Measurements from ENCODE around the gene SLC29A3. TPM values are rescaled to one million over a fixed set of nuclear protein-coding genes. Genes with fewer than 3 reads are reported as not detected.
A peak's percentile ranks its signal among the peaks of the same experiment; 100 is the strongest.

SLC29A3 gene
- total RNA-seq, 1 experiment from 2014 or later = 3.4 TPM

DNA sequence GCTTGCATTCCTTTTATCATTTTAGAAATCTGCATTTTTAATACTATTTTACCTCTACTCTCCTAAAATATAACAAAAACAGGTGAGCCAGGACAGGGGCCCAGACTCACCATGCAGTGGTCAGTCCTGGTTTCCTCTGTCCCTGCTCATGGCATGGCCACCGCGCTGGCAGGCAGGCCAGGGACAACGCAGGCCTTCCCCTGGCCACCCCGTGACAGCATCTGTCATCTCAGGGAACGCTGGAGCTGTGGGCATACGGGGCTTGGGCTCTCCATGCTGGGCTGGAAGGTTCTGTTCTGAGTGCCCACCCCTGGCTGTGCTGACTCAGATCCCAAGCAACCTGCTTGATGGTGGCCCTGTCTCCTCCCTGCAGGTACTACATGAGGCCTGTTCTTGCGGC lies 42.5 kb downstream of the SLC29A3 start:
- Histone ChIP-seq H3K9me2 (replicated peaks; ENCODE audit: insufficient read depth, low read length) (no peaks in the 10 kb centered on the region), H3K4me3 (ENCODE audit: low read length) (no peak overlapping the region), H3K79me2 (ENCODE audit: low read length) (no peaks in the 10 kb centered on the region), H3K27me3 (ENCODE audit: low read length) (no peaks in the 10 kb centered on the region), H3K27ac (ENCODE audit: low read length) (no peak overlapping the region), H3K36me3 (ENCODE audit: insufficient read depth, low read length) (0 out of 2 replicates have a peak, but pooled peaks cover 4% of the 10 kb centered on the region), H3K9ac (ENCODE audit: low read length) (no peak overlapping the region), H2AFZ (ENCODE audit: low read length) (no peak overlapping the region), H3K9me3 (ENCODE audit: low read length) (no peaks in the 10 kb centered on the region), H3K4me1 (ENCODE audit: low read length) (no peaks in the 10 kb centered on the region), H4K20me1 (ENCODE audit: insufficient read depth, low read depth, low read length) (no peaks in the 10 kb centered on the region), H3K4me2 (ENCODE audit: low read depth, low read length, poor library complexity, severe bottlenecking) (no peak overlapping the region)
- DNase-seq = no peak

DNA sequence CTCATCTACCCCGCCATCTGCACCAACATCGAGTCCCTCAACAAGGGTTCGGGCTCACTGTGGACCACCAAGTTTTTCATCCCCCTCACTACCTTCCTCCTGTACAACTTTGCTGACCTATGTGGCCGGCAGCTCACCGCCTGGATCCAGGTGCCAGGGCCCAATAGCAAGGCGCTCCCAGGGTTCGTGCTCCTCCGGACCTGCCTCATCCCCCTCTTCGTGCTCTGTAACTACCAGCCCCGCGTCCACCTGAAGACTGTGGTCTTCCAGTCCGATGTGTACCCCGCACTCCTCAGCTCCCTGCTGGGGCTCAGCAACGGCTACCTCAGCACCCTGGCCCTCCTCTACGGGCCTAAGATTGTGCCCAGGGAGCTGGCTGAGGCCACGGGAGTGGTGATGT lies 43.1 kb downstream of the SLC29A3 start:
- no peaks in the 10 kb centered on the region for H3K4me1 ChIP-seq (ENCODE audit: low read length)
- no peak overlapping the region for H3K9ac ChIP-seq (ENCODE audit: low read length)
- H3K4me2 ChIP-seq (ENCODE audit: low read depth, low read length, poor library complexity, severe bottlenecking) = no peak overlapping the region
- H3K27ac ChIP-seq (ENCODE audit: low read length) = no peak overlapping the region
- no peaks in the 10 kb centered on the region for H3K27me3 ChIP-seq (ENCODE audit: low read length)
- no peaks in the 10 kb centered on the region for H4K20me1 ChIP-seq (ENCODE audit: insufficient read depth, low read depth, low read length)
- H3K9me3 ChIP-seq (ENCODE audit: low read length) = no peaks in the 10 kb centered on the region
- no peaks in the 10 kb centered on the region for H3K9me2 ChIP-seq (replicated peaks; ENCODE audit: insufficient read depth, low read length)
- H3K79me2 ChIP-seq (ENCODE audit: low read length) = no peaks in the 10 kb centered on the region
- DNase-seq = no peak
- H2AFZ ChIP-seq (ENCODE audit: low read length) = no peak overlapping the region
- H3K4me3 ChIP-seq (ENCODE audit: low read length) = no peak overlapping the region
- 0 out of 2 replicates have a peak, but pooled peaks cover 4% of the 10 kb centered on the region for H3K36me3 ChIP-seq (ENCODE audit: insufficient read depth, low read length)

DNA sequence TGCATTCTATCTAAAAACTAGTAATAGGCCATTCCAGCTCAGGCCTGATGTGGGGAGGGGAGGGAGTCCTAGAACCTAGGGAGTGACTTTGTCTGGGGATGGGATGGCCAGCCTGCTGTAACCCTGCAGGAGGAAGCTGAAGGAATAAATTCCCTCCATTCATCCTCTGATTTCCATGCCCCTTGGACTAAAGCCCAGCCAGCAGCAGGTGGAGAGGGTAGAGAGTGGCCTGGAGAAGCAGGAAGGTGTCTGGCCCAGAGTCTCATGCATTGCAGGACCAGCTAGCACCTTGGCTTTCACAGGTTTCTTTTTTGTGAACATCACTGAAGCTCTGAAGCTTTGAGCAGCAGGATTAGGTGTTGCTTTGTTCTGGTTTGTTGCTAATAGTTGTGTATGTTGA lies 44.9 kb downstream of the SLC29A3 start:
- Histone ChIP-seq H3K9me3 (ENCODE audit: low read length) (no peaks in the 10 kb centered on the region), H3K4me2 (ENCODE audit: low read depth, low read length, poor library complexity, severe bottlenecking) (no peak overlapping the region), H2AFZ (ENCODE audit: low read length) (no peak overlapping the region), H4K20me1 (ENCODE audit: insufficient read depth, low read depth, low read length) (no peaks in the 10 kb centered on the region), H3K4me3 (ENCODE audit: low read length) (no peak overlapping the region), H3K4me1 (ENCODE audit: low read length) (peaks cover 4% of the 10 kb centered on the region), H3K9ac (ENCODE audit: low read length) (no peak overlapping the region), H3K27me3 (ENCODE audit: low read length) (no peaks in the 10 kb centered on the region), H3K79me2 (ENCODE audit: low read length) (no peaks in the 10 kb centered on the region), H3K36me3 (ENCODE audit: insufficient read depth, low read length) (0 out of 2 replicates have a peak, but pooled peaks cover 4% of the 10 kb centered on the region), H3K9me2 (replicated peaks; ENCODE audit: insufficient read depth, low read length) (no peaks in the 10 kb centered on the region), H3K27ac (ENCODE audit: low read length) (no peak overlapping the region)
- no peak for DNase-seq

DNA sequence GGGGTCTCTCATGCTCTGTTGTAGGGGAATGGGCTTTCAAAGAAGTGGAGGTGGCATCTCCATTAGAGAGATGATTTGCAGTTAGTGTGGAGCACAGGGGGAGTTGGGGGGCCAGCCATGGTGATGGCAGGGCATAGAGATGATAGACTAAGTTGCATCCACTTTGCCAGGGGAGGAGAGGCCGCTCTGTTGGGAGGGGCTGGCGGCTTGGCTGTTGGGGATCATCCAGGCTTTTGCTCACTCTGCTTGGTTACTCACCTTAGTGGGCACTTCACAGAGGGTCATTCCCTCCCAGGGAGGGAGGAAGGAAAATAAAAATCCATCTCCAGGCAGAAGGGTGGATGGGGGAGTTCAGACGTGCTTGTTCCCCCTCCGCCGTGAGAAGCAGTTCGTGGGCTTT lies 46.3 kb downstream of the SLC29A3 start:
- Histone ChIP-seq H3K27ac (ENCODE audit: low read length) (no peak overlapping the region), H3K4me2 (ENCODE audit: low read depth, low read length, poor library complexity, severe bottlenecking) (no peak overlapping the region)
- no peak for DNase-seq

DNA sequence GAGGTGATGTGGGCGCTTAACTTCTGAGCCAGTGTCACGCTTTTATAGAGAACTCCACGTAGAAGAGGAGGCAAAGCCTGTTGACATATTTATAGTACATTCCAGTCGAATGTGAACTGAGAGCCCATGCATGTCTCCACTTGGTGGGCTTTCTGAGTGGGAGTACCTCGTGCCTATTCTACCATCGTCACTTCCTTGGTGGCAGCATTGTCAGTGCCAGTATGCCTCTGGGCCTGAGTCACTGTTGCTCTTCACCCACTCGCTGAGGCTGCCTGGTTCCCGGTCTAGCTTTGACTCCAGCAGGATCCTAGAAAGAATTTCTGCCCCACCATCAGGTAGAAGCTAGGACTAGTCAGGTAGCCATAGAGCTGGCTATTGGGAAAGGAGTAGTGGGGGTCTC lies 47.6 kb downstream of the SLC29A3 start:
- Histone ChIP-seq H3K4me2 (ENCODE audit: low read depth, low read length, poor library complexity, severe bottlenecking) (no peak overlapping the region), H3K9me3 (ENCODE audit: low read length) (no peaks in the 10 kb centered on the region), H3K79me2 (ENCODE audit: low read length) (no peaks in the 10 kb centered on the region), H3K36me3 (ENCODE audit: insufficient read depth, low read length) (no peaks in the 10 kb centered on the region), H3K4me3 (ENCODE audit: low read length) (no peak overlapping the region), H3K4me1 (ENCODE audit: low read length) (peaks cover 8% of the 10 kb centered on the region), H3K27ac (ENCODE audit: low read length) (no peak overlapping the region), H4K20me1 (ENCODE audit: insufficient read depth, low read depth, low read length) (no peaks in the 10 kb centered on the region), H3K27me3 (ENCODE audit: low read length) (no peaks in the 10 kb centered on the region), H2AFZ (ENCODE audit: low read length) (no peak overlapping the region), H3K9me2 (replicated peaks; ENCODE audit: insufficient read depth, low read length) (no peaks in the 10 kb centered on the region), H3K9ac (ENCODE audit: low read length) (no peak overlapping the region)
- no peak for DNase-seq

More for the DNA sequence above, 46.3 kb downstream of the SLC29A3 start:
- no peak overlapping the region for H2AFZ ChIP-seq (ENCODE audit: low read length)
- no peak overlapping the region for H3K4me3 ChIP-seq (ENCODE audit: low read length)
- no peaks in the 10 kb centered on the region for H3K9me2 ChIP-seq (replicated peaks; ENCODE audit: insufficient read depth, low read length)
- no peaks in the 10 kb centered on the region for H3K79me2 ChIP-seq (ENCODE audit: low read length)
- no peaks in the 10 kb centered on the region for H4K20me1 ChIP-seq (ENCODE audit: insufficient read depth, low read depth, low read length)
- no peak overlapping the region for H3K9ac ChIP-seq (ENCODE audit: low read length)
- H3K9me3 ChIP-seq (ENCODE audit: low read length) = no peaks in the 10 kb centered on the region
- peaks cover 4% of the 10 kb centered on the region for H3K4me1 ChIP-seq (ENCODE audit: low read length)
- H3K27me3 ChIP-seq (ENCODE audit: low read length) = no peaks in the 10 kb centered on the region
- no peaks in the 10 kb centered on the region for H3K36me3 ChIP-seq (ENCODE audit: insufficient read depth, low read length)

DNA sequence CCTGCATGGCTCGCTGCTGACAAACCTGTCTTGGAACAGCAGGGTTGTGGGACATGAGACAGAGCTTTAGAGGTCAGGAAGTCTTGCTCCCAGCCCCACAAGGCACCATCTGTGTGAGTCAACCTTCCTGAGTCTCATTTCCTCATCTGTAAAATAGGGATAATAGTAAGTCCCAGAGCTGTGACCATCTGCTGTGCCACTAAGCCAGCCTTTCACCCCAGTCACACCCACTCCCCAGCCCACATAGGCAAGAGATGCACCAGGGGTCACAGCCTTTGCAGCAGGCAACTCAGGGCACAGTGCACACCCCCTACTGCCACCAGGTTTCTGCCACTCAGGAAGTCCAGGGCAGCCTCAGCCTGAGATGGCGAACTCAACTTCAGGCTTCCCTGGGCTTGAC lies 48.2 kb downstream of the SLC29A3 start:
- Histone ChIP-seq H3K36me3 (ENCODE audit: insufficient read depth, low read length) (no peaks in the 10 kb centered on the region), H3K27ac (ENCODE audit: low read length) (no peak overlapping the region), H3K9me2 (replicated peaks; ENCODE audit: insufficient read depth, low read length) (no peaks in the 10 kb centered on the region), H4K20me1 (ENCODE audit: insufficient read depth, low read depth, low read length) (no peaks in the 10 kb centered on the region), H3K4me2 (ENCODE audit: low read depth, low read length, poor library complexity, severe bottlenecking) (no peak overlapping the region), H3K9ac (ENCODE audit: low read length) (no peak overlapping the region), H2AFZ (ENCODE audit: low read length) (no peak overlapping the region), H3K4me3 (ENCODE audit: low read length) (no peak overlapping the region), H3K27me3 (ENCODE audit: low read length) (no peaks in the 10 kb centered on the region), H3K79me2 (ENCODE audit: low read length) (no peaks in the 10 kb centered on the region), H3K4me1 (ENCODE audit: low read length) (peaks cover 14% of the 10 kb centered on the region), H3K9me3 (ENCODE audit: low read length) (no peaks in the 10 kb centered on the region)
- no peak for DNase-seq

DNA sequence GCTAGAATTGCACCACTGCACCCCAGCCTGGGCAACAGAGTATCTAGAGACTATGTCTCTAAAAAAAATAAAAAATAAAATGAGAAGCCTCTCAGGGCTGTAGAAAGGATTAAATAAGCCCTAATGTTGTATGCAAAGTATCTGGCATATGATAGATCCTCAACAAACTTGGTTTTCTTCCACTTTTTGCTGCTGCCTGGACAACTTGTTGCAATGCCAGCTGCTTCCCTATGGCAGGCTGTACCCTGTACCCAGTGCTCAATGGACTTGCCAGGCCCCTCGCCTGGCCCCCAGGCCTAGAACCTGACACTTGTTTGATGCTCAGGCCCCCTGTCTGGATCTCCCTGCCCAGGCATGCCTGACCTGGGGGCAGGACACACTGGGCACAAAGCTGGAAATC lies 49.1 kb downstream of the SLC29A3 start:
- Histone ChIP-seq H3K36me3 (ENCODE audit: insufficient read depth, low read length) (no peaks in the 10 kb centered on the region), H4K20me1 (ENCODE audit: insufficient read depth, low read depth, low read length) (no peaks in the 10 kb centered on the region), H3K4me1 (ENCODE audit: low read length) (peaks cover 23% of the 10 kb centered on the region), H3K9me3 (ENCODE audit: low read length) (no peaks in the 10 kb centered on the region), H3K4me2 (ENCODE audit: low read depth, low read length, poor library complexity, severe bottlenecking) (peak overlapping the region; percentile 5), H3K9me2 (replicated peaks; ENCODE audit: insufficient read depth, low read length) (no peaks in the 10 kb centered on the region), H3K9ac (ENCODE audit: low read length) (no peak overlapping the region), H3K79me2 (ENCODE audit: low read length) (no peaks in the 10 kb centered on the region), H3K27me3 (ENCODE audit: low read length) (no peaks in the 10 kb centered on the region), H3K4me3 (ENCODE audit: low read length) (no peak overlapping the region), H3K27ac (ENCODE audit: low read length) (no peak overlapping the region), H2AFZ (ENCODE audit: low read length) (no peak overlapping the region)
- no peak for DNase-seq

DNA sequence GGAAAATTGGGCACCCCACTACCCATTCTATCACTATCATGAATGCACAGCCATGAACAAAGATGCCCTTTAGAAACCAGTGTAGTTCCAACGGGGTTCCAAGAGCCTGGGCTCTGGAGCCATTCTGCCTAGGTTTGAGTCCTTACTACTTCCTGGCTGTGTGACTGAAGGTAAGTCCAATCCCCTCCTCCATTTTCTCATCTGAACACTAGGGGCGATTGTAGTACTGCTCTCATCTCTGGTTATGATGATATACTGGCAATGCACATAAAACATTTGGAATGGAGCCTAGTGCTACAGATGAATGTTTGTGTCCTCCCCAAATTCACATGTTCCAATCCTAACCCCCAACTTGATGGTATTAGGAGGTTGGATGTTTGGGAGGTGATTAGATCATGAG lies 49.6 kb downstream of the SLC29A3 start:
- peak; percentile 59 for DNase-seq
- Histone ChIP-seq H3K79me2 (ENCODE audit: low read length) (no peaks in the 10 kb centered on the region), H3K9ac (ENCODE audit: low read length) (no peak overlapping the region), H3K27ac (ENCODE audit: low read length) (no peak overlapping the region), H4K20me1 (ENCODE audit: insufficient read depth, low read depth, low read length) (no peaks in the 10 kb centered on the region), H3K36me3 (ENCODE audit: insufficient read depth, low read length) (no peaks in the 10 kb centered on the region), H3K9me3 (ENCODE audit: low read length) (no peaks in the 10 kb centered on the region), H2AFZ (ENCODE audit: low read length) (no peak overlapping the region), H3K27me3 (ENCODE audit: low read length) (no peaks in the 10 kb centered on the region), H3K9me2 (replicated peaks; ENCODE audit: insufficient read depth, low read length) (no peaks in the 10 kb centered on the region), H3K4me3 (ENCODE audit: low read length) (no peak overlapping the region), H3K4me1 (ENCODE audit: low read length) (peaks cover 27% of the 10 kb centered on the region), H3K4me2 (ENCODE audit: low read depth, low read length, poor library complexity, severe bottlenecking) (no peak overlapping the region)

DNA sequence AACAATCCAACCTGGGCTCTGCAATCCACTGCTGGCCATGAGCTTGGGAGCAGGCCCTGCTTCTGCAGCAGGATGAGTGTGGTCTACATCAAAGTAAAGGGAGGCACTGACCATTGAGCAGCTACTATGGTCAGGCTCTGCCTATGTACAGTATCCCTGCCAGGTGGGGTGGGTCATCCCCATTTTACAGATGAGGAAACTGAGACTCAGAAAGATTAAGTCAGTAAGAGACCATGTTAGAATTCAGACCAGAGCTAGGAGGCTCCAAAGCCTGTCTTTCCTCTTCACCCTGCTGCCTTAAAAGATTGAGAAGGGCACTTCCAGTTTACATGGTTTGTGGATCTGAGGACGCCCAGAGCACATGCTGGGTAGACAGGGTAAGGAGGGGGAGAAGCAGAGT lies 50.5 kb downstream of the SLC29A3 start:
- H3K9me3 ChIP-seq (ENCODE audit: low read length) = no peaks in the 10 kb centered on the region
- H3K9me2 ChIP-seq (replicated peaks; ENCODE audit: insufficient read depth, low read length) = no peaks in the 10 kb centered on the region
- no peaks in the 10 kb centered on the region for H3K79me2 ChIP-seq (ENCODE audit: low read length)
- no peaks in the 10 kb centered on the region for H3K27me3 ChIP-seq (ENCODE audit: low read length)
- H3K36me3 ChIP-seq (ENCODE audit: insufficient read depth, low read length) = no peaks in the 10 kb centered on the region
- H3K4me3 ChIP-seq (ENCODE audit: low read length) = no peak overlapping the region
- H3K4me1 ChIP-seq (ENCODE audit: low read length) = peaks cover 27% of the 10 kb centered on the region
- H3K27ac ChIP-seq (ENCODE audit: low read length) = no peak overlapping the region
- H3K4me2 ChIP-seq (ENCODE audit: low read depth, low read length, poor library complexity, severe bottlenecking) = no peak overlapping the region
- no peak for DNase-seq
- H2AFZ ChIP-seq (ENCODE audit: low read length) = no peak overlapping the region
- no peak overlapping the region for H3K9ac ChIP-seq (ENCODE audit: low read length)
- H4K20me1 ChIP-seq (ENCODE audit: insufficient read depth, low read depth, low read length) = no peaks in the 10 kb centered on the region
